Lower leg skin (tissue), 3 donors: ENCODE measurements around the gene TIMP1.

Experiments used
- CTCF ChIP-seq, 3 donors: fragments of 450-650 bp; IDR thresholded peaks; one replicate each; pipeline ENCODE4 v1.5.1; 2016; ENCODE audit warnings: antibody characterized with exemption in 3 of 3, mild to moderate bottlenecking in 3 of 3, moderate library complexity in 2 of 3
- POLR2A ChIP-seq, 2 donors: fragments of 450-650 bp; IDR thresholded peaks; one replicate each; pipeline ENCODE4 v1.6.1; 2016 to 2017; ENCODE audit warnings: antibody characterized with exemption in 2 of 2, mild to moderate bottlenecking in 1 of 2, moderate library complexity in 1 of 2

GRCh38 chrX:47587091-47587891 is 5.1 kb downstream of the TIMP1 start:
- TF ChIP-seq CTCF (IDR thresholded peaks at IDR 0.05) (no peak), POLR2A (IDR thresholded peaks at IDR 0.05) (no peak)
